ENCODE measurements around the gene UBN2. TPM values are rescaled to one million over a fixed set of nuclear protein-coding genes. Genes with fewer than 3 reads are reported as not detected.
A peak's percentile ranks its signal among the peaks of the same experiment; 100 is the strongest.

Gene UBN2
- total RNA-seq, 1 donor, result 9.8 TPM

GRCh38 chr7:139264220-139264619 lies 33.2 kb downstream of the UBN2 start:
- Histone ChIP-seq H2AFZ (ENCODE audit: low read length) (no peak overlapping the region), H3K79me2 (ENCODE audit: insufficient read depth, low read length) (no peaks in the 10 kb centered on the region), H3K36me3 (ENCODE audit: insufficient read depth, low read length) (peaks cover 52% of the 10 kb centered on the region), H3K27ac (ENCODE audit: low read depth, low read length) (no peak overlapping the region), H4K20me1 (ENCODE audit: insufficient read depth, low read length) (no peaks in the 10 kb centered on the region), H3K4me1 (ENCODE audit: insufficient read depth, low read length) (no peaks in the 10 kb centered on the region), H3K27me3 (ENCODE audit: insufficient read depth, low read length) (no peaks in the 10 kb centered on the region), H3K4me3 (ENCODE audit: insufficient read depth, low read length) (no peak overlapping the region), H3K9me3 (ENCODE audit: low read depth, low read length) (no peaks in the 10 kb centered on the region), H3K4me2 (ENCODE audit: insufficient read depth, low read length) (no peak overlapping the region)
- DNase-seq (ENCODE audit: insufficient read length, low spot score, missing footprints), result no peak
- TF ChIP-seq CTCF (IDR thresholded peaks at IDR 0.05; ENCODE audit: extremely low read depth, low read depth, low read length), result no peak

DNA sequence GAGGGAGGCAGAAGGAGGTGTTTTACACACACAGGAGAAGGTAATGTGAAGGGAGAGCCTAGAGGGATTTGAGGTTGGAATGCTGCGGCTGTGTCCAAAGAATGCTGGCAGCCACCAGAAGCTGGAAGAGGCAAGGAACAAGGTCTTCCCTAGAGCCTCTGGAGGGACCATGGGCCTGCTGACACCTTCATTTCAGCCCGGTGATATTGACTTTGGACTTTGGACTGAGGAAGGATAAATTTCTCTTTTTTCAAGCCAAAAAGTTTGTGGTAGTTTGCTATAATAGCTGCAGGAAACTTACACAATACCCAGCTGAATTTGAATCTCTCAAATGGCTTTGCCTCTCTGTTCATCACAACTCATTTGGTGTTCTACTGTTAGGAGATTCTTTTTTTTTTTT lies 34.6 kb downstream of the UBN2 start:
- Histone ChIP-seq H3K4me2 (ENCODE audit: insufficient read depth, low read length) (no peak overlapping the region), H4K20me1 (ENCODE audit: insufficient read depth, low read length) (no peaks in the 10 kb centered on the region), H3K27ac (ENCODE audit: low read depth, low read length) (no peak overlapping the region), H3K4me1 (ENCODE audit: insufficient read depth, low read length) (no peaks in the 10 kb centered on the region), H3K79me2 (ENCODE audit: insufficient read depth, low read length) (no peaks in the 10 kb centered on the region), H3K4me3 (ENCODE audit: insufficient read depth, low read length) (no peak overlapping the region), H3K9me3 (ENCODE audit: low read depth, low read length) (no peaks in the 10 kb centered on the region), H2AFZ (ENCODE audit: low read length) (no peak overlapping the region), H3K36me3 (ENCODE audit: insufficient read depth, low read length) (peaks cover 49% of the 10 kb centered on the region), H3K27me3 (ENCODE audit: insufficient read depth, low read length) (no peaks in the 10 kb centered on the region)
- no peak for TF ChIP-seq CTCF (IDR thresholded peaks at IDR 0.05; ENCODE audit: extremely low read depth, low read depth, low read length)
- DNase-seq (ENCODE audit: insufficient read length, low spot score, missing footprints), result no peak

- no peaks in the 10 kb centered on the region for H3K27me3 ChIP-seq (ENCODE audit: insufficient read depth, low read length)
- H3K79me2 ChIP-seq (ENCODE audit: insufficient read depth, low read length), result no peaks in the 10 kb centered on the region
- H4K20me1 ChIP-seq (ENCODE audit: insufficient read depth, low read length), result no peaks in the 10 kb centered on the region
- no peaks in the 10 kb centered on the region for H3K9me3 ChIP-seq (ENCODE audit: low read depth, low read length)
- H2AFZ ChIP-seq (ENCODE audit: low read length), result no peak overlapping the region
- no peaks in the 10 kb centered on the region for H3K4me1 ChIP-seq (ENCODE audit: insufficient read depth, low read length)
- H3K4me2 ChIP-seq (ENCODE audit: insufficient read depth, low read length), result no peak overlapping the region
- no peak overlapping the region for H3K4me3 ChIP-seq (ENCODE audit: insufficient read depth, low read length)
- peak; percentile 19 for DNase-seq (ENCODE audit: insufficient read length, low spot score, missing footprints)
- no peak overlapping the region for H3K27ac ChIP-seq (ENCODE audit: low read depth, low read length)
- no peak for TF ChIP-seq CTCF (IDR thresholded peaks at IDR 0.05; ENCODE audit: extremely low read depth, low read depth, low read length)
- peaks cover 33% of the 10 kb centered on the region for H3K36me3 ChIP-seq (ENCODE audit: insufficient read depth, low read length)
These were observed 40.9 kb downstream of the UBN2 start for GRCh38 chr7:139271718-139272628.

- Histone ChIP-seq H3K4me1 (ENCODE audit: insufficient read depth, low read length) (no peaks in the 10 kb centered on the region), H3K4me3 (ENCODE audit: insufficient read depth, low read length) (no peak overlapping the region), H4K20me1 (ENCODE audit: insufficient read depth, low read length) (no peaks in the 10 kb centered on the region), H3K27ac (ENCODE audit: low read depth, low read length) (no peak overlapping the region), H2AFZ (ENCODE audit: low read length) (no peak overlapping the region), H3K9me3 (ENCODE audit: low read depth, low read length) (no peaks in the 10 kb centered on the region), H3K27me3 (ENCODE audit: insufficient read depth, low read length) (no peaks in the 10 kb centered on the region), H3K4me2 (ENCODE audit: insufficient read depth, low read length) (no peak overlapping the region), H3K79me2 (ENCODE audit: insufficient read depth, low read length) (no peaks in the 10 kb centered on the region), H3K36me3 (ENCODE audit: insufficient read depth, low read length) (peaks cover 17% of the 10 kb centered on the region)
- no peak for DNase-seq (ENCODE audit: insufficient read length, low spot score, missing footprints)
- TF ChIP-seq CTCF (IDR thresholded peaks at IDR 0.05; ENCODE audit: extremely low read depth, low read depth, low read length), result no peak
These were observed 53.3 kb downstream of the UBN2 start for GRCh38 chr7:139284252-139284896.

Measured in osteoblast (primary cell).